ENCODE data around the gene RSPO3.

Gene RSPO3

GRCh38 chr6:127173156-127173940, 54.9 kb downstream of the RSPO3 start:
- Histone ChIP-seq H3K36me3 (no peaks in the 10 kb centered on the region), H3K4me3 (ENCODE audit: low read depth in 1 of 2, low read length in 1 of 2) (no peak overlapping the region), H3K27ac (no peak overlapping the region), H3K27me3 (peaks cover 72% of the 10 kb centered on the region), H3K4me1 (ENCODE audit: control insufficient read depth in 1 of 2, insufficient read depth in 1 of 2, low read depth in 1 of 2, low read length in 1 of 2) (no peaks in the 10 kb centered on the region), H3K9me3 (no peaks in the 10 kb centered on the region)
- TF ChIP-seq CTCF (IDR thresholded peaks at IDR 0.05) = no peak

GRCh38 chr6:127176146-127176545, 57.7 kb downstream of the RSPO3 start:
- no peaks in the 10 kb centered on the region for H3K9me3 ChIP-seq
- TF ChIP-seq CTCF (IDR thresholded peaks at IDR 0.05) = no peak
- no peaks in the 10 kb centered on the region for H3K4me1 ChIP-seq (ENCODE audit: control insufficient read depth in 1 of 2, insufficient read depth in 1 of 2, low read depth in 1 of 2, low read length in 1 of 2)
- no peak overlapping the region for H3K27ac ChIP-seq
- H3K27me3 ChIP-seq = peaks cover 64% of the 10 kb centered on the region
- no peaks in the 10 kb centered on the region for H3K36me3 ChIP-seq
- H3K4me3 ChIP-seq (ENCODE audit: low read depth in 1 of 2, low read length in 1 of 2) = no peak overlapping the region

GRCh38 chr6:127177030-127177922, 58.8 kb downstream of the RSPO3 start:
- Histone ChIP-seq H3K36me3 (no peaks in the 10 kb centered on the region), H3K27ac (no peak overlapping the region), H3K9me3 (no peaks in the 10 kb centered on the region), H3K27me3 (peaks cover 55% of the 10 kb centered on the region), H3K4me1 (ENCODE audit: control insufficient read depth in 1 of 2, insufficient read depth in 1 of 2, low read depth in 1 of 2, low read length in 1 of 2) (peaks cover 0 to 5% of the 10 kb centered on the region in 2 experiments), H3K4me3 (ENCODE audit: low read depth in 1 of 2, low read length in 1 of 2) (no peak overlapping the region)
- TF ChIP-seq CTCF (IDR thresholded peaks at IDR 0.05) = no peak

- TF ChIP-seq CTCF (IDR thresholded peaks at IDR 0.05) = no peak
- H3K9me3 ChIP-seq = no peaks in the 10 kb centered on the region
- H3K4me3 ChIP-seq (ENCODE audit: low read depth in 1 of 2, low read length in 1 of 2) = no peak overlapping the region
- no peaks in the 10 kb centered on the region for H3K36me3 ChIP-seq
- H3K4me1 ChIP-seq (ENCODE audit: control insufficient read depth in 1 of 2, insufficient read depth in 1 of 2, low read depth in 1 of 2, low read length in 1 of 2) = peaks cover 0 to 11% of the 10 kb centered on the region in 2 experiments
- H3K27me3 ChIP-seq = peaks cover 49% of the 10 kb centered on the region
- H3K27ac ChIP-seq = no peak overlapping the region
These were observed 59.4 kb downstream of the RSPO3 start for GRCh38 chr6:127177923-127178231.

GRCh38 chr6:127178746-127179145, 60.3 kb downstream of the RSPO3 start:
- no peaks in the 10 kb centered on the region for H3K36me3 ChIP-seq
- peaks cover 40% of the 10 kb centered on the region for H3K27me3 ChIP-seq
- H3K9me3 ChIP-seq = no peaks in the 10 kb centered on the region
- H3K4me3 ChIP-seq (ENCODE audit: low read depth in 1 of 2, low read length in 1 of 2) = no peak overlapping the region
- no peak for TF ChIP-seq CTCF (IDR thresholded peaks at IDR 0.05)
- peaks cover 0 to 11% of the 10 kb centered on the region in 2 experiments for H3K4me1 ChIP-seq (ENCODE audit: control insufficient read depth in 1 of 2, insufficient read depth in 1 of 2, low read depth in 1 of 2, low read length in 1 of 2)
- H3K27ac ChIP-seq = no peak overlapping the region

Measured in neutrophil (primary cell).